Skeletal muscle satellite cell (primary cell): Measurements from ENCODE around the gene SLC24A4.
"Not testable (repeated sequence)": the region's sequence is repeated elsewhere in the genome, so short reads cannot be mapped to it uniquely, and the experiment has no call there.

Experiments used
- H3K27me3 ChIP-seq: 2 replicates; pipeline ENCODE4 v1.7.0; 2013; ENCODE audit warnings: low read length; ENCODE audit not compliant: control insufficient read depth, insufficient read depth
- H3K36me3 ChIP-seq: 2 replicates; pipeline ENCODE4 v1.7.0; 2013; ENCODE audit warnings: mild to moderate bottlenecking, control low read depth, low read length; ENCODE audit not compliant: insufficient read depth
- H3K4me1 ChIP-seq: 2 replicates; pipeline ENCODE4 v1.7.0; 2013; ENCODE audit warnings: low read length; ENCODE audit not compliant: control insufficient read depth, insufficient read depth
- H3K4me2 ChIP-seq: 2 replicates; pipeline ENCODE4 v1.7.0; 2013; ENCODE audit warnings: mild to moderate bottlenecking, low read length
- H3K4me3 ChIP-seq: 2 replicates; pipeline ENCODE4 v1.7.0; 2013; ENCODE audit warnings: low read length
- H3K9ac ChIP-seq: 2 replicates; pipeline ENCODE4 v1.7.0; 2013; ENCODE audit warnings: mild to moderate bottlenecking, low read depth, low read length, moderate library complexity
- H3K9me3 ChIP-seq: replicated peaks from 2 replicates; pipeline ENCODE4 v1.7.0; 2013; ENCODE audit warnings: mild to moderate bottlenecking, control low read depth, low read length

Gene SLC24A4

GRCh38 chr14:92392711-92393110 is 69.7 kb downstream of the SLC24A4 start:
- H3K9ac ChIP-seq: no peak overlapping the region
- H3K36me3 ChIP-seq: no peaks in the 10 kb centered on the region
- H3K27me3 ChIP-seq: peaks cover 14% of the 10 kb centered on the region
- H3K4me3 ChIP-seq: no peak overlapping the region
- H3K4me2 ChIP-seq: no peak overlapping the region
- H3K4me1 ChIP-seq: peaks cover 11% of the 10 kb centered on the region
- H3K9me3 ChIP-seq: no peaks in the 10 kb centered on the region

- Histone ChIP-seq H3K27me3 (peaks cover 6% of the 10 kb centered on the region), H3K4me3 (peak overlapping the region; percentile 24), H3K4me2 (peak overlapping the region; percentile 55), H3K9me3 (no peaks in the 10 kb centered on the region), H3K9ac (no peak overlapping the region), H3K4me1 (peaks cover 20% of the 10 kb centered on the region), H3K36me3 (no peaks in the 10 kb centered on the region)
Observed at GRCh38 chr14:92397150-92397952, 74.4 kb downstream of the SLC24A4 start.

GRCh38 chr14:92397953-92398564 is 75.1 kb downstream of the SLC24A4 start:
- peak overlapping the region; percentile 24 for H3K4me3 ChIP-seq
- H3K4me1 ChIP-seq: peaks cover 20% of the 10 kb centered on the region
- no peaks in the 10 kb centered on the region for H3K36me3 ChIP-seq

GRCh38 chr14:92398888-92399636 is 76.1 kb downstream of the SLC24A4 start:
- Histone ChIP-seq H3K27me3 (peaks cover 10% of the 10 kb centered on the region), H3K9me3 (peaks cover 4% of the 10 kb centered on the region), H3K4me1 (peaks cover 20% of the 10 kb centered on the region), H3K36me3 (no peaks in the 10 kb centered on the region), H3K4me2 (no peak overlapping the region), H3K4me3 (no peak overlapping the region), H3K9ac (no peak overlapping the region)

More at GRCh38 chr14:92397953-92398564, 75.1 kb downstream of the SLC24A4 start:
- no peak overlapping the region for H3K9ac ChIP-seq
- peak overlapping the region; percentile 55 for H3K4me2 ChIP-seq
- peaks cover 4% of the 10 kb centered on the region for H3K9me3 ChIP-seq
- peaks cover 11% of the 10 kb centered on the region for H3K27me3 ChIP-seq

GRCh38 chr14:92400579-92401444 is 77.8 kb downstream of the SLC24A4 start:
- Histone ChIP-seq H3K36me3 (no peaks in the 10 kb centered on the region), H3K9me3 (peaks cover 4% of the 10 kb centered on the region), H3K4me1 (peaks cover 20% of the 10 kb centered on the region), H3K4me3 (no peak overlapping the region), H3K9ac (no peak overlapping the region), H3K27me3 (peaks cover 10% of the 10 kb centered on the region), H3K4me2 (no peak overlapping the region)

GRCh38 chr14:92401561-92401960 is 78.6 kb downstream of the SLC24A4 start:
- H3K4me2 ChIP-seq: no peak overlapping the region
- H3K4me1 ChIP-seq: peaks cover 20% of the 10 kb centered on the region
- H3K36me3 ChIP-seq: no peaks in the 10 kb centered on the region
- H3K9ac ChIP-seq: no peak overlapping the region
- peaks cover 4% of the 10 kb centered on the region for H3K9me3 ChIP-seq
- H3K4me3 ChIP-seq: no peak overlapping the region
- peaks cover 10% of the 10 kb centered on the region for H3K27me3 ChIP-seq

GRCh38 chr14:92402500-92402899 is 79.5 kb downstream of the SLC24A4 start:
- peaks cover 10% of the 10 kb centered on the region for H3K27me3 ChIP-seq
- H3K36me3 ChIP-seq, H3K4me3 ChIP-seq, H3K9me3 ChIP-seq, H3K4me2 ChIP-seq, H3K9ac ChIP-seq: not testable (repeated sequence)
- H3K4me1 ChIP-seq: peaks cover 11% of the 10 kb centered on the region

- Histone ChIP-seq H3K4me1 (no peaks in the 10 kb centered on the region), H3K4me3 (no peak overlapping the region), H3K36me3 (no peaks in the 10 kb centered on the region), H3K9ac (no peak overlapping the region), H3K27me3 (peaks cover 10% of the 10 kb centered on the region), H3K4me2 (no peak overlapping the region), H3K9me3 (peaks cover 4% of the 10 kb centered on the region)
Observed at GRCh38 chr14:92404018-92404417, 81.1 kb downstream of the SLC24A4 start.

GRCh38 chr14:92404421-92404820 is 81.5 kb downstream of the SLC24A4 start:
- Histone ChIP-seq H3K36me3 (no peaks in the 10 kb centered on the region), H3K4me1 (no peaks in the 10 kb centered on the region), H3K9me3 (peaks cover 4% of the 10 kb centered on the region), H3K4me2 (no peak overlapping the region), H3K4me3 (no peak overlapping the region), H3K9ac (no peak overlapping the region), H3K27me3 (peaks cover 10% of the 10 kb centered on the region)

- Histone ChIP-seq H3K9ac (no peak overlapping the region), H3K36me3 (no peaks in the 10 kb centered on the region), H3K9me3 (peaks cover 4% of the 10 kb centered on the region), H3K4me1 (no peaks in the 10 kb centered on the region), H3K27me3 (peaks cover 10% of the 10 kb centered on the region), H3K4me3 (no peak overlapping the region), H3K4me2 (no peak overlapping the region)
Observed at GRCh38 chr14:92404938-92405337, 82.0 kb downstream of the SLC24A4 start.

- no peaks in the 10 kb centered on the region for H3K36me3 ChIP-seq
- H3K4me3 ChIP-seq: no peak overlapping the region
- H3K27me3 ChIP-seq: peaks cover 9% of the 10 kb centered on the region
- H3K9me3 ChIP-seq: peaks cover 4% of the 10 kb centered on the region
- no peaks in the 10 kb centered on the region for H3K4me1 ChIP-seq
- no peak overlapping the region for H3K4me2 ChIP-seq
- H3K9ac ChIP-seq: no peak overlapping the region
Observed at GRCh38 chr14:92407410-92407809, 84.4 kb downstream of the SLC24A4 start.
